Hepatocyte (in vitro differentiated cells): ENCODE results near the gene MEIS1. TPM values are rescaled to one million over a fixed set of nuclear protein-coding genes. Genes with fewer than 3 reads are reported as not detected.

Experiments
- DNase-seq: peaks from one replicate; pipeline ENCODE4 v3.0.0-alpha.2; 2016; ENCODE audit warnings: low spot score
- H2AFZ ChIP-seq: fragments of 200-600 bp; sonication (generic); 2 replicates; pipeline ENCODE4 v1.6.0; 2016; ENCODE audit warnings: antibody characterized with exemption, mild to moderate bottlenecking
- H3K27ac ChIP-seq: fragments of 200-600 bp; sonication (generic); 2 replicates; pipeline ENCODE4 v1.5.1; 2016; ENCODE audit warnings: mild to moderate bottlenecking
- H3K27me3 ChIP-seq: fragments of 200-600 bp; sonication (generic); 2 replicates; pipeline ENCODE4 v1.6.1; 2016
- H3K36me3 ChIP-seq: fragments of 200-600 bp; sonication (generic); replicated peaks from 2 replicates; pipeline ENCODE4 v1.5.1; 2016; ENCODE audit warnings: low read depth; ENCODE audit not compliant: insufficient read depth
- H3K4me1 ChIP-seq: fragments of 200-600 bp; sonication (generic); 2 replicates; pipeline ENCODE4 v1.5.1; 2016; ENCODE audit warnings: mild to moderate bottlenecking, moderate library complexity; ENCODE audit not compliant: insufficient read depth
- H3K4me2 ChIP-seq: fragments of 200-600 bp; sonication (generic); 2 replicates; pipeline ENCODE4 v1.6.0; 2016
- H3K4me3 ChIP-seq: fragments of 200-600 bp; sonication (generic); 2 replicates; pipeline ENCODE4 v1.5.1; 2016; ENCODE audit warnings: mild to moderate bottlenecking
- H3K79me2 ChIP-seq: fragments of 200-600 bp; sonication (generic); 2 replicates; pipeline ENCODE4 v1.6.0; 2017; ENCODE audit warnings: mild to moderate bottlenecking
- H3K9me2 ChIP-seq: fragments of 200-600 bp; sonication (generic); replicated peaks from 2 replicates; pipeline ENCODE4 v1.6.0; 2017; ENCODE audit warnings: mild to moderate bottlenecking; ENCODE audit not compliant: insufficient read depth
- H3K9me3 ChIP-seq: fragments of 200-600 bp; sonication (generic); 2 replicates; pipeline ENCODE4 v1.5.1; 2016; ENCODE audit warnings: low read depth, mild to moderate bottlenecking
- H4K20me1 ChIP-seq: fragments of 200-600 bp; sonication (generic); 2 replicates; pipeline ENCODE4 v1.6.0; 2016; ENCODE audit warnings: mild to moderate bottlenecking; ENCODE audit not compliant: insufficient read depth, poor library complexity, severe bottlenecking
- EZH2 ChIP-seq: fragments of 200-600 bp; sonication (generic); IDR thresholded peaks from 2 replicates; pipeline ENCODE4 v1.6.1; 2016; ENCODE audit warnings: antibody characterized with exemption, mild to moderate bottlenecking, borderline replicate concordance
- EZH2phosphoT487 ChIP-seq: fragments of 200-600 bp; sonication (generic); IDR thresholded peaks from one replicate; pipeline ENCODE4 v1.6.1; 2018; ENCODE audit warnings: antibody characterized with exemption, mild to moderate bottlenecking, low read depth, moderate library complexity; ENCODE audit not compliant: unreplicated experiment, severe bottlenecking
- WGBS: methylation state at CpG from one replicate; pipeline ENCODE4 v1.1.6; 2016; ENCODE audit warnings: low lambda C conversion rate; ENCODE audit errors: missing lambda C conversion rate; 5-methylcytosine and 5-hydroxymethylcytosine counted together
- polyA plus RNA-seq: library from polyadenylated mRNA; unstranded; fragments of >200 nt; fragmentation: Nextera tagmentation; extraction: Ambion mirVana; gene quantifications from 2 replicates; pipeline ENCODE4 v1.2.1, GENCODE V29; 2016
- total RNA-seq: library from RNA; depleted of rRNA; stranded (reverse); fragments of >200 nt; gene quantifications from 2 replicates; pipeline ENCODE4 v1.2.3, GENCODE V29; 2014
- TF ChIP-seq, protein P1 (sequence below): fragments of 200-600 bp; sonication (generic); IDR thresholded peaks from 2 replicates; pipeline ENCODE4 v1.5.1; 2016; ENCODE audit warnings: antibody characterized with exemption, mild to moderate bottlenecking; ENCODE audit not compliant: poor library complexity

The MEIS1 gene
- total and polyA plus RNA-seq, 2 experiments from 2014 or later = 29.6 to 35.5 TPM

- H4K20me1 ChIP-seq = no peaks in the 10 kb centered on the region
- no peaks in the 10 kb centered on the region for H3K27me3 ChIP-seq
- DNase-seq = no peak
- peak overlapping the region; percentile 20 for H3K4me3 ChIP-seq
- H3K36me3 ChIP-seq = no peaks in the 10 kb centered on the region
- peak overlapping the region; percentile 87 for H3K4me2 ChIP-seq
- TF ChIP-seq EZH2phosphoT487 = no peak
- no peak for TF ChIP-seq EZH2
- TF ChIP-seq, protein P1, sequence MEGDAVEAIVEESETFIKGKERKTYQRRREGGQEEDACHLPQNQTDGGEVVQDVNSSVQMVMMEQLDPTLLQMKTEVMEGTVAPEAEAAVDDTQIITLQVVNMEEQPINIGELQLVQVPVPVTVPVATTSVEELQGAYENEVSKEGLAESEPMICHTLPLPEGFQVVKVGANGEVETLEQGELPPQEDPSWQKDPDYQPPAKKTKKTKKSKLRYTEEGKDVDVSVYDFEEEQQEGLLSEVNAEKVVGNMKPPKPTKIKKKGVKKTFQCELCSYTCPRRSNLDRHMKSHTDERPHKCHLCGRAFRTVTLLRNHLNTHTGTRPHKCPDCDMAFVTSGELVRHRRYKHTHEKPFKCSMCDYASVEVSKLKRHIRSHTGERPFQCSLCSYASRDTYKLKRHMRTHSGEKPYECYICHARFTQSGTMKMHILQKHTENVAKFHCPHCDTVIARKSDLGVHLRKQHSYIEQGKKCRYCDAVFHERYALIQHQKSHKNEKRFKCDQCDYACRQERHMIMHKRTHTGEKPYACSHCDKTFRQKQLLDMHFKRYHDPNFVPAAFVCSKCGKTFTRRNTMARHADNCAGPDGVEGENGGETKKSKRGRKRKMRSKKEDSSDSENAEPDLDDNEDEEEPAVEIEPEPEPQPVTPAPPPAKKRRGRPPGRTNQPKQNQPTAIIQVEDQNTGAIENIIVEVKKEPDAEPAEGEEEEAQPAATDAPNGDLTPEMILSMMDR = no peak
- H3K4me1 ChIP-seq = peaks cover 8% of the 10 kb centered on the region
- WGBS = 67% methylated on average over 17 of the region's 17 CpGs
- H3K9me2 ChIP-seq = no peaks in the 10 kb centered on the region
- peak overlapping the region; percentile 93 for H3K27ac ChIP-seq
- peaks cover 99% of the 10 kb centered on the region for H3K79me2 ChIP-seq
- no peak overlapping the region for H2AFZ ChIP-seq
- H3K9me3 ChIP-seq = no peaks in the 10 kb centered on the region
Observed at GRCh38 chr2:66443186-66443978, 8.5 kb downstream of the MEIS1 start.

DNA sequence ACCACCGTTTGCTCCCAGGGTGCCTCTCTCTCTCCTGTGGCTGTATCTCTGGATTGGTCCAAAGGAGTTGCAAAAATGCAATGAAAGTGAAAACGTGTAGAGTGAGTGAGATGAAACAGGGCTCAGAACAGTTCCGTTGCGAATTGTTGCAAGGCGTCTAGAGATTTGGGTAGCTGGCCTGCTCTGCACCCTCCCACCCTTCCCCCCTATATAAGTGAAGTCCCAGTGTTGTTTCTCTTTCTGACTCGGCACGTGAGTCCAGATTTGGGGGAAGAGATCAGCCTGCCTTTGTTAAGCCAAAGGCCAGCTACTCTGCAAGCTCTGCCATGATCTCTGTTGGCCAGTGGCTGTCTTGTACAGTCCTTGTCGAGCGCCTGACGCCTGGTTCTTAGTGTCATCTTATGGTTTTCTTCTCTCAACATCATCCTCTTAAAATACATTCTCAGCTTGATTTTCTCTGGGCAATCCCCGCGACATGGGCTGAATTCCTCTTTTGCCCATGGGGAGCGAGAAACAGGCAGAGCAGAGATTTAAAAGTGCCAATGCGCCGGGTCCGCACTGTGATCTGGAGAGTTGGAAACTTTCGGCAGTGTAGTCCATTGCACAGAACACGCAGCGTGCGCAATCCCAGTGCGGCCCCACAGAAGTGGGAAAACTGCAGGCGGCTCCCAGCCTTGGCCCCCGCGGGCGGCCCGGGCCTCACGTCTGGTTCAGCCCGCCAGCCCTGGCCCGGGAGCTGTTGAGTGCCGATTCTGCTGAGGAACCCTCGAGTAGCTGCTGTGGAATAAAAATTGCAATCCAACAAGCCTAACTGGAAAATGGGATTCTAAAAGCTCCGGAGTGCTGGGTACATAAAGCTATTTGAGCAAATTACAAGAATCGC is 9.3 kb downstream of the MEIS1 start:
- no peaks in the 10 kb centered on the region for H3K36me3 ChIP-seq
- H3K9me2 ChIP-seq = no peaks in the 10 kb centered on the region
- H3K27me3 ChIP-seq = no peaks in the 10 kb centered on the region
- H4K20me1 ChIP-seq = no peaks in the 10 kb centered on the region
- peak overlapping the region; percentile 93 for H3K27ac ChIP-seq
- no peak for DNase-seq
- H3K79me2 ChIP-seq = peaks cover 97% of the 10 kb centered on the region
- H2AFZ ChIP-seq = no peak overlapping the region
- H3K4me2 ChIP-seq = peak overlapping the region; percentile 87
- no peak overlapping the region for H3K4me3 ChIP-seq
- TF ChIP-seq, protein P1 = no peak
- no peak for TF ChIP-seq EZH2
- peak; percentile 36 for TF ChIP-seq EZH2phosphoT487
- no peaks in the 10 kb centered on the region for H3K9me3 ChIP-seq
- WGBS = 39% methylated on average over 33 of the region's 33 CpGs
- peaks cover 8% of the 10 kb centered on the region for H3K4me1 ChIP-seq

GRCh38 chr2:66445076-66445924 is 10.4 kb downstream of the MEIS1 start:
- 36% methylated on average over 51 of the region's 52 CpGs for WGBS
- Histone ChIP-seq H3K4me2 (peak overlapping the region; percentile 87), H3K27ac (peak overlapping the region; percentile 93), H3K36me3 (no peaks in the 10 kb centered on the region), H3K4me1 (peaks cover 8% of the 10 kb centered on the region), H2AFZ (peak overlapping the region; percentile 31), H3K9me3 (no peaks in the 10 kb centered on the region), H3K79me2 (peaks cover 93% of the 10 kb centered on the region), H3K9me2 (no peaks in the 10 kb centered on the region), H3K4me3 (peak overlapping the region; percentile 21), H4K20me1 (no peaks in the 10 kb centered on the region), H3K27me3 (no peaks in the 10 kb centered on the region)
- peak; percentile 35 for DNase-seq
- TF ChIP-seq, protein P1 = peak; percentile 14
- TF ChIP-seq EZH2phosphoT487 (no peak), EZH2 (no peak)
